NCI-H524 treated with DMSO at 0.1 percent for 48 hours (cell line): Measurements from ENCODE around the gene TMEM167B.

Experiments
- DNase-seq: peaks from one replicate; lab custom pipeline; 2025; lab: John Stamatoyannopoulos, UW

The TMEM167B gene

DNA sequence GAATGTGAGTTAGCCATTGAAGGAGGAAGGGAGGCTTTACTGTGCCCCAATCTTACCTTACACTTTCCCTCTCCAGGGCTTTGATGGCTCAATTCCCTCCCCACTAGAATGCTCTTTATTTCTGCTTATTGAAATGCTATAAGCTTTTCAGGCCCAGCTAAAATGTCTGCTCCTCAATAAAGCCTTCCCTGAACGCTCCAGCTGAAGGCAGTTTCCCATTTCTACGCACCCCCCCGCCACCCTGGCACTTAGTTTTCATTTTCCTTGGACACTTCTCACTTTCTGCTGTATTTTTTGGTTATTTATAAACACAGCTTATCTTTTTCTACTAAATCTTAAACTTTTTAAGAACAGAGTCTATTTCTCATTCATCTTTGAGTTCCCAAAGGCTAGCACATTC lies 7.1 kb upstream of the TMEM167B start:
- DNase-seq = no peak

DNA sequence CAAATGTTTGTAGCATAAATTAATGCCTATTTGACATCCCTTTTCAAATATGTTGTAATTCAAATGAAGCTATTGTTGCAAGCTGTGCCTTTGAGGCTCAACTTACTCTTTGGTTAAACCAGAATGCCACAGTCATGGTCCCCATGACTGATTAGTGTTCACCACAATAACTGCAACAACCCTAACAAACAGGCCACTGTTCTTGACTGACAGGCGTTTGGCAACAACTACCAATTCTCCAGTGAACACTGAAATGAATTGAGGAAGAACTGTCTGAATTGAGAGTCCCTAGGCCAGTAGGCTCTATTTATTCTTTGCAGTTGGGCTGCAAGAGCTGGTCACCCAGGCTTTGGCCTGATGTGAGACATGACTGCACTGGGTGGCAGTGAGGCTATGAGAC lies 6.6 kb upstream of the TMEM167B start:
- no peak for DNase-seq

DNA sequence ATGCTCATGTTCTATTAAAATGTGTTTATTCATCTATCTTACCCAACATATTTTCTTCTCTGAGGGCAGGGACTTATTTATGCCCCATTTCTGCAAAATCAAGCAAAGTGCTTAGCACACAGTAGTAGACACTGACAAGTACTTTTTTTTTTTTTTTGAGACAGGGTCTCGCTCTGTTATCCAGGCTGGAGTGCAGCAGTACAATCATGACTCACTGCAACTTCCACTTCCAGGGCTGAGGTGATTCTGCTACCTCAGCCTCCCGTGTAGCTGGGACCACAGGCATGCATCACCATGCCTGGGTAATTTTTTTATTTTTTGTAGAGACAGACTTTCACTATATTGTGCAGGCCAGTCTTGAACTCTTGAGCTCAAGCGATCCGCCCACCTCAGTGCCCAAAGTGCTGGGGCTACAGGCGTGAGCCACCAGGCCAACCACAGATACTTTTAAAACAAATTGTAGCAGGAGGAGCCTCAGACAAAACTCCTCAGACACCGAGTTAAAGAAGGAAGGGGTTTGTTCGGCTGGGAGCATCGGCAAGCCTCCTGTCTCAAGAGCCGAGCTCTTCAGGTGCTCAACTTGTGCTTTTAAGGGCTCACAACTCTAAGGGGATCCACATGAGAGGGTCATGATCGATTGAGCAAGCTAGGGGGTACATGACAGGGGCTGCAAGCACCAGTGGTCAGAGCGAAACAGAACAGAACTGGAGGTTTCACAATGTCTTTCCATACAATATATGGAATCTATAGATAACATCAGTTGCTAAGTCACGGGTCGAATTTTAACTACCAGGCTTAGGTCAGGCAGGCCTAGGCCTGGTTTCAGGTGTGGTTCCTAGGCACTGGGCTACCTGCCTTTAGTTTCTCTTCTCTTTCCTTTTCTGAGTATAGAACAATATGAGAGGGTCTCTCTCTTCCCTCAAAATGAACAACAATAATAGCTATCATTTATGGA lies 5.7 kb upstream of the TMEM167B start:
- DNase-seq = no peak

DNA sequence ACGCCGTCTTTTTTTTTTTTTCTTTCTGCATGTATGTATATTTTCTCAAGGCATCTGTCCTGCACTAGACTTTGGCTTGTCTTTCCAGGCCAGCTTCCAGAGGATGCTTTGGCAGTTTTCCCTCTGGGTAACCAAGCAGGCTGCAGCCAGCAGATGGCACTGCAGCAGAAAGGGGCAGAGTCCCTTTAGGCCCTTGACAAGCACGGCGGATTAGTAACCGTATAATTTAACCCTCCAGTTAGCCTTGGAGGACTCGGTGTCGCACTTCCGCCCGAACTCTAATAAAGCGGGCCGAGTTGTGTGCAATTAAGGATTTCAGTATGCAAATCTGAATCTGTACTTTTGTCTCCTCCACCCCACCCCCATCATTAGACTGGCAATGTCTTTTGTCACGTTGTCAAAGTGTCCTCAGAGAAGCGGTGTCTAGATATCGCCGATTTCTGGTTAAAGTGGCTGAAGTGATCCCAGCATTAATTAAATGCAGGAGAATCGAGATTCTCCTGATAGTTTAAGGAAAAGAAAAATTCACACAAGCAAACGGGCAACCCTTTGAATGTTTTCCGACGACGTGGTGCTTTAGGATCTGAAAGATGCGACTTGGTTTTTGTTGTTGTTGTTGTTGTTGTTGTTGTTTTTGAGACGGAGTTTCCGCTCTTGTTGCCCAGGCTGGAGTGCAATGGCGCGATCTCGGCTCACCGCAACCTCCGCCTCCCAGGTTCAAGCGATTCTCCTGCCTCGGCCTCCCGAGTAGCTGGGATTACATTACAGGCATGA lies 1.1 kb upstream of the TMEM167B start:
- DNase-seq = peak; percentile 74

DNA sequence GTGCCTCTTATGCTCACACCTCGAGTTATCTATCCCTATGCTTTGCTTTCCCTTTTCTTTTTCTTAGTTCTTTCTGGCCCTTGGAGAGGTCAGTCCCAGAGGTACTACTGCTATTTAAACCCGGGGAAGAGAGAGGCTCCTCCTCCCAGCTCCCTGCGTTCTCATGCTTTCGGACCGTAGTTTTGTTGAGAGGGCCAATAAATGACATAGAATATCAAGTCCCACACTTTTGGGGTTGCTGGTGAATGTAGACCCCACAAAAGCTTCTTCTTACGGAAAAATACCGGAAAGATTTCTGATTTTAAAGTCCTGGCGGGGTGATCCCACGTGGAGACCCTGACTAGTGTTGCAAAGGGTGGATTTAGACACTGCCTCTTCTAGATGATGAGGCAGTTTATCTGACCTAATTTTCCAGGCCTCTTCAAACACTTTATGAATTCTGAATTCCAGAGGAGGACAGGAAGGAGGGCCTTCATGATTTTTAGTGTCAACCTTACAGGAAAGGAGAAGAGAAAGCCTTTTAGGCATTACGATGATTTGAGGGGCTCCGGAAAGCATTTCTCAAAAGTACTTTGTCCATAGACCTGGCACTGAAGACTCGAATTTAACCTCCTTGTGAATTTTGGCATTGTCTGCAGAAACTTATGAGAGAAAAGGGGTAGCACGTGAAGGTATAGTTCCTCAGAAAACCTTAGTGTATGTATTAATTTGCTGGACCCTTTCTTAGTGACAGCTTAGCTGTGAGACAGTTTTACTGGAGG lies 694 bp downstream of the TMEM167B start:
- DNase-seq = no peak

DNA sequence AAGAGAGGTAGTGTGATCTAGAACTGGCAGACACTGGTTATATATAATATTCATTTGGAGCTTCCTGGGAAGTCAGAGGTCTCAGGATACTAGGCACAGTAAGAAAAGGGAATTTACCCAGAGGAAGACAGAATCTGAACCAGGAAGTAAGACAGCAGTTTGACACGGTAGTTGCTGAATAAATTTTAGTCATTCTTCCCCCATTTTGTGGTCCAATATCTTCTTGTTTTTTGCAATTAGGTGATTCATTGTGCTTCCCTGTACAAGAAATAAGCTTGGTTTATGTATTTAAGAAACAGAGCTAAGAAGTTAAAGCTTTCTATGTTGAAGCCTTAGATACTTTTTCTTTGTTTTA lies 1.3 kb downstream of the TMEM167B start:
- DNase-seq = no peak

DNA sequence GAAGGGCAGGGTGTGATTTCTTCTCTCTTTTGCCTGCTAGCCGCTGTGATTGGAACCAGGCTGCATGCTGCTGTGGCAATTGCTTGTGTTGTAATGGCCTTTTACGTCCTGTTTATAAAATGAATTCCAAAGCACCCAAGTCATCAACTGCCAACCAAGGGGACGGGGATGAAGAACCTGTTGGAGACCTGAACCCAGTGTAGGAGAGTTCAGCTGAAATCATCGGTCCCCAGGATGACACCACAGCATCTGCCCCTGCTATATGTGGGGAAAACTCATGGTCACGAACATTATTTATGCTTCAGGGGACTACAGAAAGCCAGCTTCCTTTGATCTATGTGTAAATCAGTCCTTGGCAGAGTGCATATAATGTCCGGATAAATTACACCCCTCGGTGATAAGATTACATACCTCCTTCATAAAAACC lies 3.8 kb downstream of the TMEM167B start:
- no peak for DNase-seq

DNA sequence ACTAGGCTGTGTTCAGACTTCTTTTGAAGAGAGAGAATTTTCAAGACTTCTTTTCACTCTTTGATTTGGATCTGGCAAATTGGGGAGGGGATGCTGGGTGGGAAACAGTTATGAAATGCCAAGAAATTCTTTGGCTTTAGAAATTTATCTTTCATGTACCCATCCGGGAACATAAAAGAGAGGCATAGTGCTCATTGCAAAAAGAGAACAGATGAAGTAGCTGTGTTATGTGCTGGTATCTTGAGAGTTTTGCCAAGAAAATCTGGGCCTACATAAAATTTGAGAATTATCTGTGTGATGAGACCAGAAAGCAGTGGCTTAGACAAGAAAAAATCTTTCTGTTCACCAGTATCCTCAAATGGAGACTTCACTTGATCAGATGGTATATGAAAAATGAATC lies 4.3 kb downstream of the TMEM167B start:
- no peak for DNase-seq

DNA sequence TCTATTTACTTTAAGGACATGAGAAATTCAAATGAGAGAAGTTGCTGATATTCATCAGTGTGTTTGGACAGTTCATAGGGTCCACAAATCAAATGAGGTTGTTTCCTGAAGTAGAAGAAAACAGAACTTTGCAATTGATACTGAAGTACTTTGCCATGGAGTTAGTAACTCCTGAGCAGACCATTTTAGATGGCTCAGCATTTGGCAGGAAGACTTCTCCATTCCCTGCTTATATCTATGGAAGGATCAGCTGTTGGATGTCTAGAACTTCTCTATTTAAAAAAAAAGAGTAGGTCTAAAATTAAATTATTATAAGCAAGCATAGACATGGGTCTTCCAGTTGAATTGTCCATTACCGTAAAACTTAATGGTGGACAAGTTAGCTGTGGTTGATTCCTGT lies 5.1 kb downstream of the TMEM167B start:
- no peak for DNase-seq

DNA sequence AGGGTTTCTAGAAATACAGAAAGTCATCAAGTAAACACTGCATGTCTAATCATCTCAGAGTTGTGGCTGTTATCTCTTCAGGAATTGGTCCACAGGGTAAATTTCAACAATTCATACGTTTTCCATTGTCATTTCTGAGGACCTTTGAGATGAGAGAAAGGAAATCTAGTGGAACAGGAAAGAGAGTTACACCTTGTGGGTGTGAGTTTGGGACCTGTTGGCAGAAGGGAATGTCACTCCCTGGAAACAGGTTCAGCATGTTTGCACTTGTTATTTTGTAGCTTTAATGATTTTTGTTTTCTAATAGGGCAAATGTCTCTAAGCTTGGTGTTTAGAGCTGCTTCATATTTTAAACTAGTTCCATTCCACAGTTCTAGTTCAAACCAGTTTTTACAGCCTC lies 5.6 kb downstream of the TMEM167B start:
- no peak for DNase-seq

DNA sequence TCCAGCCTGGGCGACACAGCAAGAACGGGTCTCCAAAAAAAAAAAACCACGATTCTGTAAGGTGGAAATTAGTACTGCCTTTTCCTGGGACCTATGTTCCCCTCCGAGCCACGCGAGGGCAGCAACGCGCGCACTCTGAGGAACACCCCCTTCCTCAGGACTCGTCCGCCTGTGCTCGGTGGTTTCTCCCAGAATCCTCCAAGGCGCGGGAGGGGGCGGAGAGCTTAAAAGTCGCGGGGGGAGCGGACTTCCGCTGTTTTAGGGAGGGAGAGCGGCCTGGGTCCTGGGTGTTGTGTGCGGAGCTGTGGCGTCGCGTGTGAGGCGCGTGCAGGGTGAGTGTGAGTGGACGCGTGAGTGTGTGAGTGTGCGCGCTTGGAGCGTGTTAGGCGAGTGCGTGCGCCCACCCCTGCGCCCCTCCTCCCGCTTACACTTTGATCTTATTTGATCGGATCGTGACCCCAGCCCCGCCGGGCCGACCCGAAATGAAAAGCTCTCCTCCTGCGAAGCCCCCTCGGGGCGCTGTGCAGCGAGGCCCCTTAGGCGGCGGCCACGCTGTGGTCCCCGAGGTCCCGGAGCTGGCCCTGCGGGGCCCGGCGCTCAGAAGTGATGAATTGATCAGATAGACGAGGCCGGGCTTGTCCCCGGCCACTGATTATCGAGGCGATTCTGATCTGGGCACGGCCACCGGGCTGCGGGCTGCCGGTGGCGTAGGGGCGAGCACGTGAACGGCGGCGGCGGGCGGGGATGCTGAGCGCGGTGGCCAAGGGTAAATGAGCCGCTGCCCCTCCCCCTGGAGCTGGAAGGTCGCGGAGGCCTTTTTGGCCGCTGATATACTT lies 9.6 kb downstream of the TMEM167B start:
- DNase-seq = peak; percentile 81

DNA sequence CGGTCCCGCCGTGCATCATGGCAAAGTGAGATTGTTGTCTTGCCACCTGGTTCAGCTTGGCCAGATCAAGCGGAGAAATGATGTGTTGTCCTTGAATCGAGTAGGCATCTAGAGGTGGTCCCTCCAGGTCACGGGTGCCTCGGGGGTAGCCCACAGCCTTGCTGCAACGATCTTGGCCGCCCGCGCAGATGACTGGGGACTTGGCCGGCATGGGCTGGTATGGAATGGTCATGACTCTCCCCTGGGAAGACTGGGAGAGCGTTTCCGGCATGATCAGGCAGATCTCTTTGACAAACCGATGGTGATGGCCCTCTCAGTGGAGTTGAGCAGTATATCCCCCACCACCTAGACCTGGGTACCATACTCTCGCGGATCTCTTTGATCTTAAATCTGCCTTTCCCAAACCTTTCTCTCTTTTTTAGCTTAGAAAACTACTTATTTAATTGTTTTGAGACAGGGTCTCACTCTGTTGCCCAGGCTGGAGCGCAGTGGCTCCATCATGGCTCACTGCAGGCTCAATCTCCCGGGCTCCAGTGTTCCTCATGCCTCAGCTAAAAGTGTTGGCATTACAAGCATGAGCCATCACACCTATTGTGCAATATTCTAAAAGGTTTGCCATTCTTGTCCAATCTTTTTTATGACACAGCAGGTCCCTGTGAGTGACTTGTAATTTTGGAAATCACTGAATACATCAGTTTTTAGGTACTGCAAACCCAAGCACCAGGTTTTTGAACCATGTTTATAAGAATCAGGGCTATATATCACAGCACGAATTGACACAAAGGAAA lies 14.0 kb downstream of the TMEM167B start:
- no peak for DNase-seq

DNA sequence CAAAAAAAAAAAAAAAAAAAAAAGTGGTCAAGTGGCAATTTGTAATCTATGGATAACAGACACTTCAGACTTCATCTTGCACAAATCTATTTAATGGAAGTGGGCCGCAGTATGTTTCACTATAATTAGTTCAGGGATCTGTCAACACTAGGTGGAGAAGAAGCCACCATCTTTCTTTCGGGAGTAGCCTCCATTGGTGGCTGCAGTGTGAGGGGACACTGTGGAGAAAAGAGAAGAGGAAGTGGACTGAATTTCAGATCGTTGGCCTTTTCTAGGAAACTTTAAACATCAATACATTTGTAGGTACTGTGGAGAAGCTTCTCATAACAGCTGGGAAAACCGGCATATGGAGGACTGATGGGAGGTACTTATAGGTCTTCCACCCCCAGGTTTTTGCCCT lies 15.3 kb downstream of the TMEM167B start:
- no peak for DNase-seq

DNA sequence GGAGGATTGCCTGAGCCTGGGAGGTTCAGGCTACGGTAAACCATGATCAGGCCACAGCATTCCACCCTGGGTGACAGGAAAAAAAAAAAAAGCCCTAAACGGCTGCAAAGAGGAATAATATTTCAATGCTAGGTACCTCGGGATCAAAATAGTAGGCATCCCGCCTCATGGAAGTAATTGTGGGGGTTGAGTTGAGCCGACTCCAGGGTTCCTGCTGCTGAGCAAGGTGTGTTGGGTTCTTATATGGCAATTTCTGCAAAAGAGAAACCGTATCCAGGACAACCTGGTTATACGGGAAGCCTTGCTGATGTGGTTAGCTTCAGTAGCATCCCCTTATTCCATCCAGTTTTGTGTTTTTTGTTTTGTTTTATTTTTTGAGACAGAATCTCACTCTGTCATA lies 17.2 kb downstream of the TMEM167B start:
- DNase-seq = no peak

DNA sequence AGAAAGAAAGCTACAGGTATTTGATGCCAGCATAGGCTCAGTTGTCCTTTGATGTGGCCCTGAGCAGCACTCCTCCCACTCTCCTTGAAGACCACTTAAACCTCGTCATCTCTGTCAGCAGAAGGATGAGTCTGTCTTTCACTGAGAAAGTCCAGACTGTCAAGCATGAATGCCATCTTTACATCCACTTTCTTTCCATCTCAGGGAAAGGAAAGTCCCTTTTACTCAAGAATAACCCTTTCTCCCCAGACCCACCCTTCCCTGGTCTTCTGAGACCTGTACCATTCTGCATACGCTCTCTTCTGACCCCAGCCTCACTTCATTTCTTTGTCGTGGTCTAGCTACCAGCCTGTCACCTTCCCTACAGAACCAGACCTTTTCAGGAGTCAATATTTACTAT lies 19.3 kb downstream of the TMEM167B start:
- DNase-seq = no peak

DNA sequence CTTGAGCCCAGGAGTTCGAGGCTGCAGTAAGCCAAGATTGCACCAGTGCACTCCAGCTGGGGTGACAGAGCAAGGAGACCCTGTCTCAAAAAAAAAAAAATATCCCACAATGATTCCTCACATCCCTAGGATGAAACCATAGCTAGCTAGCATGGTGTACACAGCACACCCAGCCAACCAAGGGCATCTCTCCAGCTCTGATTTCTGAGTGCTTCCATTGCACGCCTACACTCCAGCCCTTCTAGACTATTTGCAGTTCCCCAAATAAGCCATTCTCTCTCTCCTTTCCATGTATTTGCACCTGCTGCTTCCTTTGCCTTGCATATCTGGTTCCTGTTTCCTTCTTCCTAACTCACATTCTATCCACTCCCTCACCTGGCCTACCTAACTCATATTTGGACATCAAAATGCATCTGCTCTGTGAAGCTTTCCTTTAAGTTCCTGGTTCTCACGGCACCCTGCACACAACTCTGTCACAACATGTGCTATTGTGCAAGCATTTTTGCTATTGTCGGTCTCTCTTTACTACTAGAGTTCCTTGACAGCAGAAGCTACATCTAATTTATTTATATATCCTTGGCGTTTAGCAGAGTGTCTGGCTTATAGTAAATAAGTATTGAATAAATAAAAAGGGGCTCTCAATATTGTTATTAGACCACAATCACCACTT lies 21.0 kb downstream of the TMEM167B start:
- no peak for DNase-seq

DNA sequence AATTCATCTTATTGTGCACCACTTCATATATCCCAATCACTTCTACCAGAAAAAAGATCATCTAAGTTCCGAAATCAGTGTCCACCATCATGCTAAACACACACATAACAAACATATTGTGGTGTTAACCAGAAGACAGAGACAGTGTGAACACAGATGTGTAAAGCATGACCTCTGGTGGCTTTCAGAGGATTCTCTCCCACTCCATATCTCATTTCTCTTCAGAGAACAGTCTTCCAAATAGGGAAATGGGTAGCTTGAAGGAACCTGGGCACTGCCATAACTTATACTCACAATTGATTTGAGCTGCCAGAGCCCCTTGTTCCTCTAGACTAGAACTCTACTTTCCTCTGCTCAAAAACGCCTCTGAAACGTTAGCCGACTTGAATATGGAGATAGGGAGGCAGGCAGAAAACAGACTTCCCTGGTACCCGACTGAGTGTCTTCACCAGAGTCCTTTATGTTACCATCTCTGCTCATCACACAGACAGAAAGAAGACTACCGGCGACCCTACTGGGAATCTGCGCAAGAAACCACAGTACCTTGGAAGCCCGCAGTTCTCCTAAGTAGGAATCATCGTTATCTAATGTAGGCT lies 21.6 kb downstream of the TMEM167B start:
- no peak for DNase-seq

DNA sequence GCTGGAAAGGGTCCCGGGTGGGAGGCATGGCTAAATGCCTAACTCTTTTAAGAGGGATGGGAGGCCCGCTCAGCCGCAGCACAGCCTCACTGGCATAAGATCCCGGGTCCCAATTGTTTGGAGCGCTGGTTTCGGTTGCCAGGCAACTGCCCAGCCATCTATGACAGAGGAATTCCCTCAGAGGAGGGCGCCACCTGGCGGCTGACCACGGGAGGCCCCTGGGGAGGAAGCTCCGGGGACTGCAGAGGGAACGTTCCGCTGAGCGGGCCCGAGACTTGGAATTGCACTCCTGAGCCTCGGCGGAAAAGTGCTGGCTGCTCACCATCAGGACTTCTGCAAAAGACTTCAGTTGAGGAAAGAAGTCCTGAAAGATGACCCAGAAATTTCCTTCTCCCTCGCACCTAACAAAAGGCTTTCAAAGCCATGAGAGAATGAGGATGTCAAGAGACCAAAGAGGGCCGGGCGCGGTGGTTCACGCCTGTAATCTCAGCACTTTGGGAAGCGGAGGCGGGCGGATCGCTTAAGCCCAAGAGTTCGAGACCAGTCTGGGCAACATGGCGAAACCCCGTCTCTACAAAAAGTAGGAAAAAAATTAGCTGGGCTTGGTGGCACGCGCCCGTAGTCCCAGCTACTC lies 22.2 kb downstream of the TMEM167B start:
- DNase-seq = peak; percentile 62

DNA sequence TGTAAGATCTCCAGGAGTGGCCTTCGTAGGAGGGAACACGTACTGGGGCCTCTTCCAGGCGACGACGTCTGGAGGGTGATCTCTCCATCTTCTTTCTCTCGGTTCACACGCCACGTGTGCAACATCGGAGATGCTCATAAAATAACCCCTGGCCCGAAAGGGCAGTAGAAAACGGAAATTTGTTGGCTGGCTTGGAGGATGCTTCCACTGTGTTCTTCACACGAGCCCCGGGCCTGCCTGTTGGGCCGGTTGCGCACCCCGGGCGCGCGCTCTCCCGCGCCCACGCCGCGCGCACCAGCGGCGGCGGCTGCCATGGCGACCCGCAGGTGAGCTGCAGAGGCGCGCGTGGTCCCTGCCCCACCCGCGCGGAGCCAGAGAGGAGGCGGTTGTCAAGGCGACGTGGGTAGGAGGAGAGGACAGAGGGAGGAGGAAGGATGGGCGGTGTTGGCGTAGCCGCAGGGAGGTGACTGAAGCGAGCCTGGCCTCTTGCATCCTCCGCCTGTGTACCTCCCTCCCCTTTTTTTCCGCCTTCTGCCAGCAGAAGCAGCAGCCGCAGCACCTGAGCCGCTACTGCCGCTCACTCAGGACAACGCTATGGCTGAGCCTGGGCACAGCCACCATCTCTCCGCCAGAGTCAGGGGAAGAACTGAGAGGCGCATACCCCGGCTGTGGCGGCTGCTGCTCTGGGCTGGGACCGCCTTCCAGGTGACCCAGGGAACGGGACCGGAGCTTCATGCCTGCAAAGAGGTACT lies 23.2 kb downstream of the TMEM167B start, which contains the start of gene ELAPOR1:
ELAPOR1 (plus strand) TSS at position 526 of the 752 bp plus-strand sequence; CDS start at position 595, 69 bp downstream.
- peak; percentile 61 for DNase-seq
